Adrenal gland (tissue), 5 donors: ENCODE data around the gene AK8.

Experiments used
- CTCF ChIP-seq, 6 experiments: fragments of 450-650 bp in 4 of 6; fragments of 200-600 bp in 2 of 6; sonication (generic) in 1 of 6; IDR thresholded peaks; 1 replicate in 5 of 6; 2 replicates in 1 of 6; pipeline versions ENCODE4 v1.5.1 to v1.8.0; 2016 to 2021; ENCODE audit warnings: antibody characterized with exemption in 6 of 6, mild to moderate bottlenecking in 2 of 6, moderate library complexity in 1 of 6
- POLR2A ChIP-seq, 2 donors: fragments of 450-650 bp; IDR thresholded peaks; one replicate each; pipeline ENCODE4 v1.6.1; 2017; ENCODE audit warnings: antibody characterized with exemption in 2 of 2, mild to moderate bottlenecking in 2 of 2, moderate library complexity in 1 of 2
- donor health status: DM: no; HTN: no; CAD: no.

- TF ChIP-seq CTCF (IDR thresholded peaks at IDR 0.05), result no peak
- no peak for TF ChIP-seq POLR2A (IDR thresholded peaks at IDR 0.05)
These were observed 20.0 kb upstream of the AK8 start for GRCh38 chr9:132898051-132898450.
